HuH-7 (cell line): ENCODE results near the gene FCMR.

Experiments
- DNase-seq: peaks from one replicate; pipeline ENCODE4 v3.0.0; 2011; ENCODE audit warnings: low spot score

Gene FCMR

DNA sequence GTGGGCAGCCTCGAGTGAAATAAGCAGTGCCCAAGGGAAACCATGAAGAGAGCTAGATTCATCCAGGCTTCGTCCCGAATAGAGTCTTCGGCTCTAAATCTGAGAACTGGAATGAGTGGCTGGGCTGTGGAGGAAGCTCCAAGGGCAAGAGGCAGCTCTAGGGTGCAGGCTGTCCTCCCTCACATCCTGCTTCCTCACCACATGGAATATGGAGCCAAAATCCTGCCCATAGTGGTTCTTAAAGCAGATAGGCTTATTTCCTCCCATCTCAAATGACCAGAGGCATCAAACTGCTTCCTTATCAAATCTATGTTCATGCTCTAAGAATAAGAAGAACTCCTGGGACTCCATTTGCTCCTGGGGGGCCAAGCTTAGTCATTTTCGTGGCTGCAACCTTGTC lies 22.0 kb downstream of the FCMR start:
- no peak for DNase-seq

DNA sequence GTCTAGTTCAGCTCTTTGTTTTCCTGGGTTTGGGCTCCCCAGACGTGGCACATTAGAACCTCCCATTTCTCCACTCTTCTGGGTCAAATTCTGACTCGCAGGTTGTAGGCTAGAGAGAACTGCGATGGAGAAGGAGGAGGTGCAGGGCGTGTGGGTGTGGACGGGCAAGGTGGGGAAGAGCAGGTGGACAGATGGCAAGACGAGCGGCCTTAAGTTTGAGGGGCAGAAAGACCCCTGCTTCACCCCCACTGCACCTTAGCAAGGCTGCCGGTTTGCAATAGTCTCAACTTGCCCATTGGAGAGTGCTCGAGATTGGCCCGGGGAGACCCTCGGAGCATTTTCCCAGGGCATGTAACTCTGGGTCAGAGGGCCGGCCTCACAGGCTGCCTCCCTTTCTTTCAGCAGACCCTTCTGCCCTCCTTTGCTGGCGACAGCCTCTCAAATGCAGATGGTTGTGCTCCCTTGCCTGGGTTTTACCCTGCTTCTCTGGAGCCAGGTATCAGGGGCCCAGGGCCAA lies 22.8 kb downstream of the FCMR start:
- no peak for DNase-seq

DNA sequence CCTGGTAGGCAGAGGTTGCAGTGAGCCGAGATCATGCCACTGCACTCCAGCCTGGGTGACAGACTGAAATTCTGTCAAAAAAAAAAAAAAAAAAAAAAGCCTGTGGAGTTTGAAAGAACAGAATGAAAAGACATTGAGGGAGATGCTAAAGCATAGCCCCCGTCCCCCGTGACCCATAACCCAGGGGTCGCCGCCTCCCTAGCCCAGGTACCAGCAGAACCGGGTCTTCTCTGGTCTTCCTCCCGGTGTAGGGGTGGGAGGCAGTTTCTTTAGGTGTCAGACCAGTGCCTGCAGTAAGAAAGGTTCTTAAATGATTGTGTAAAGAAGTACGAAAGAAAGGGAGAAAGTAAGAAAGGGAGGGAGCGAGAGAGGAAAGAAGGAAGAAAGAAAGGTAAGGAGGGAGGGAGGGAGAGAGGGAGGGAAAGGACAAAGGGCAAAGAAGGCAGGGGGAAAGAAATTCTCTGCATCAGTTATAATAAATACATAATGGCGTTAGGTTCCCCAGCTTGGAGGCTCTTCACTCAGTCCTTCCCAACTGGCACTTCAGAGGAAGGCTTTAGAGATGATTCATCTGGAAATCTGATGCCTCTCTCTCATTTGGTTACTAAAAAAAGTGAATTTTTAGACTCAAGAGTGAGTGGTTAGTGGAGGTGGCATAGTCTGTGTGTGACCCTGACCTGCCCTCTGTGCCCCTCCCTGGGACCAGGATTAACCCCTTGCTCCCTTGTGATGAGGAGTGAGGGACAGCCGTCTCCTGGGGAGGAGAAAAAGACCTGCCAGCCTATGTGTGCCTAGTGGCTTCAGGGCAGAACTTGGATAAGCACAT lies 23.4 kb downstream of the FCMR start:
- no peak for DNase-seq

DNA sequence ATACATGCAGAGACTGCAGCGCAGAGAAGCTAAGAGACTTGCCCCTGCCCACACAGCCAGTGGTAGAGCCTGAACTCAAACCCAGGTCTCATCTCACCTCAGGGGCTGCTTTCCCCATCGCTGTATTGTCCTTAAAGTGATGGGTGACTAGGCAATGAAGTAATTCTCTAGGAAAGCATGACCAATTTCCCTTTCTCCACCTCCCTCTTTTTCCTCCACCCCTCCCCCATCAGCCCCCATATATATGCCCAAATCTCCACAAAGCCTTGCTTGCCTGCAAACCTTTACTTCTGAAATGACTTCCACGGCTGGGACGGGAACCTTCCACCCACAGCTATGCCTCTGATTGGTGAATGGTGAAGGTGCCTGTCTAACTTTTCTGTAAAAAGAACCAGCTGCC lies 24.6 kb downstream of the FCMR start, which contains the start of gene IL24:
IL24 (plus strand) TSS at position 269 of the 400 bp plus-strand sequence. CDS start 390 bp downstream, outside the sequence.
- DNase-seq: no peak

DNA sequence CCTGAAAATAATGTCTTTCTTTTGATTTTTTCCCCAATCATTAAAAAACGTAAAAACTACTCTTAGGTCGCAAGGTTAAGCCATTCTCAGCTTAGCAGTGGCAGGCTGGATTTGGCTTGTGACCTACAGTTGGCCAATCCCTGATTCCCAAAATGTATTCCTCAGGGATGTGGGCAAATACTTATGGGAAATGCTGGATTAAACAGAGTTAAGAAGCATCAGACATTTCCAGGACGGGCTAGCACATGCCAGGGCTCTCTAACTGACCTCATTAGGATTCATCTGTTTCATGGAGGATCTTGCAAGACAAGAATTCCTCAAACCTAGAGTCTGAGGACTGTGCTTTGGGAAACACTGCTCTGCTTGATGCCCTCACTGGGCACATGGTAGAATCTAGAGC lies 25.5 kb downstream of the FCMR start:
- DNase-seq: no peak

DNA sequence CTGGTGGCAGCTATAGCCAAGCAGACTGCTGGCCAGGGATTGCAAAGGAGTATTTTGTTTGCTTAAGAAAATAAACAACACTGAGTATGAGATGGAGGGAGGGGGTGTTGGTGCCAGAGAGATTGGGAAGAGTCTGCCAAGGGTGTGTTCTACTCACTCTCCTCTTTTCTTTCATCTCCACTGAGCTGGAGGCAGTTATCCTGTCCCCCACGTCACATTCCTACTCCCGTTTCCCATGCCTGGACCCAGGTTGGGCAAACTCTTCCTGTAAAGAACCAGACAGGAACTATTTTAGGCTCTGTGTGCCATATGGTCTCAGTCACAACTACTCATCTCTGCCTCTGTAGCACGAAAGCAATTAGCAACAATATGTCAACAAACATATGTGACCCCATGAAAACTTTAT lies 25.9 kb downstream of the FCMR start:
- no peak for DNase-seq

DNA sequence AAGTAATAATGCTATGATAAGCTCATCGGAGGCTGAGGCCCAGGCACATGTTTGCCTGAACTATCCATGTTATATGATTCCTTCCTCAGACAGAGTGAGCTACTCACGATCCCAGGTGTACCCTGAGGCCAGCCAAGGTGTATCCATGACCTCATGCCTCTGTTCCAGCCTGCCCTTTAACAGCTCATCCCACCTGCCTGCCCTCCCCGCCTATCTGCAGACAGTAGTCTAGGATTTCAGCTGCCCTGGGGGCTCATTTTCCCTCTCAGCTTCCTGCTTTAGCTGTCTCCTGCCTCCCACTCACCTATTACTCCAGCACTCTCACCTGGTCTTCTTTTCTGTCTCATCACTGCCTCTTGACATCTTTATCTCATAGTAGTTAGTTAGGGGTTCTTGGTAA lies 26.4 kb downstream of the FCMR start:
- DNase-seq: no peak

DNA sequence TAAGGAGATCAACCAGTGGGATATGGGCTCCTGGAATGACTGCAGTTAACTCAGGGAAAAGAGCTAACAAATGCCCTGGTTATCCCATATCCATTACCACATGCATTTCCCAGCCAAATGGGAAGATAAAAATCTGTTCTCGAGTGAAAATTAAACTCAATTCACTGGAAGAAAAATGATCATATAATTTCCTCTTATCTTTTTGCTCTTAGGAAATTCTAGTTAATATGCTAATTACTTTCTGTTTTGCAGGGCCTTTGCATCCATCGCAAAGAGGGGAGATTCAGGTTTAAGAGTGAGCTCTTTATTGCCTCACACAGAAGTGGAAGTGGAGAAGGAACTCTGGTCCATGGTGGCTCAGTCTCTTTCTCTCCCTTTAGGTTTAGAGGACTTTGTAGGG lies 28.4 kb downstream of the FCMR start:
- DNase-seq: no peak

DNA sequence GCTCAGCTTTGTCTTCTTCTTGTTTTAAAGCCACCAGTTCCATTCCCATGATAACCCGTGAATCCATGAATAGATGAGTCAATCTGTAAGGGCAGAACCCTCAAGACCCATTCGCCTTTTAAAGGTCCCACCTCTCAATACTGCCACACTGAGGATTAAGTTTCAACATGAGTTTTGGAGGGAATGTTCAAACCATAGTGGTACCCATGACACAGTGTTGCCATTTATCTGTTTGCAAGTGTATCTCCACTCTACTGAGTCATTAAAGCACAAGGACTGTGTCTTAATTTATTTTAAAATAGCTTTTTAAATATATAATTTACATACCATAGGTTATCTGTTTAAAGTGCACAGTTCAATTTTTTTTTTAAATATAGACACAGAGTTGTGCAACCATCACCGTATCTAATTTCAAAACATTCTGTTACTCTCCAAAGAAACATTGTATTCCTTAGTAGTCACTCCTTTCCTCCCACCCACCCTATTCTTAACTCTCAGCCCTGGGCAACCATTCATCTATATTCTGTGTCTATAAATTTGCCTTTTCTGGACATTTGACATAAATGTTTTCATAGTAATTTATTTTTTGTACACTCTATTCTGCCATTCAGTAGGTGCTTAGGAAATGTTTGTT lies 29.3 kb downstream of the FCMR start:
- DNase-seq: no peak

DNA sequence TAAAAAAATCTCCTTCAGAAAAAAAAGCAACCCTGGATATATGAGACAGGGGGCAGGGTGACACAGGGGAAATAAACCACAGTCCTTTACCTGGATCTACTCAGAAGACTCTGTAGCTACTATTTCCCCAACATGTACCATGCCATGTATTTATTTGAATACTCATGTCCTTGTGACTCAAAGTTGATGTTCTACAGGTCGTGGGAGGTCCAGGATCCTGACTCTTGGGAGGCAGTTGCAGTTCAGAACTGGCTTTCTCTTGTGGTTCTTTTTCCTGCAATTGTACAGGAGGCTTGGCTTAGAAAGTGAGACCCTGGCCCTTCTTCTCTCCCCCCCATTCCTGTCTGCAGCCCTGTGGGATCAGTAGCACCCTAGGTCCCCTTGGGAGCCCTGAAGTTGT lies 30.3 kb downstream of the FCMR start:
- no peak for DNase-seq

DNA sequence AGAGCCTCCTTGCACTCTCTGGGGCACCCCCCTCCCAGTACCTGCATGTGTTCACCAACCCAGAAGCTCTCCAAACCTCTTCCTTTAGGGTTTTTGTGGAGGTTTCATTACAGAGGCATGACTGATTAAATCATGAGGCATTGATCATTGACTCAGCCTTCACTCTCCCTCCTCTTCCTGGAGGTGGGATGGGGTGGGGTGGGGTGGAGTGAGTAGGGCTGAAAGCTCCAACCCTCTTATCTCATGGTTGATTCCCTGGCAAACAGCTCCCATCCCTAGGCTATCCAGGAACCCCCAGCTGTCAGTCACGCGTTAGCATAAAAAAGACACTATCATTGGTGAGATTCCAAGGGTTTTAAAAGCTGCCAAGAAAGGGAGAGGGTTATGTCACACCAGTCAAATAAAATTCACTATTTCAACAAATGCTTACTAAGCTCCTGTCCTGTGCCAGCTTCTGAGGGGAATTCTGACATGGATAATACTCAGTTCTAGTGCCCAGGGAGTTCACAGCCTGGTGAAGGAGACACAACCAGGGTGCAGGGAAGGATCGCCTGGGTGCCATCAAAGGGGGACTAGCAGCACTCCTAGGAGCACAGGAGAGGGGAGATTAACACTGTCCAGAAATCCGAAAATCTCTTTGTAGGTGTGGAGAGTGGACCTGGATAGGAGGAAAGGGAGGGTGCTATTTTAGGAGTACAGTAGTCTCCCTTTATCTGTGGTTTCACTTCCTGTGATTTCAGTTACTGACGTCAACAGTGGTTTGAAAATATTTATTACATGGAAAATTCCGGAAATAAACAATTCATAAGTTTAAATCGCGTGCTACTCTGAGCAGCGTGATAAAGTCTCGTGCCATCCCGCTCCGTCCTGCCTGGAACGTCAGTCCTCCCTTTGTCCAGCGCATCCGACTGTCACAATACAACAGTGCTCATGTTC lies 31.3 kb downstream of the FCMR start:
- DNase-seq: no peak

DNA sequence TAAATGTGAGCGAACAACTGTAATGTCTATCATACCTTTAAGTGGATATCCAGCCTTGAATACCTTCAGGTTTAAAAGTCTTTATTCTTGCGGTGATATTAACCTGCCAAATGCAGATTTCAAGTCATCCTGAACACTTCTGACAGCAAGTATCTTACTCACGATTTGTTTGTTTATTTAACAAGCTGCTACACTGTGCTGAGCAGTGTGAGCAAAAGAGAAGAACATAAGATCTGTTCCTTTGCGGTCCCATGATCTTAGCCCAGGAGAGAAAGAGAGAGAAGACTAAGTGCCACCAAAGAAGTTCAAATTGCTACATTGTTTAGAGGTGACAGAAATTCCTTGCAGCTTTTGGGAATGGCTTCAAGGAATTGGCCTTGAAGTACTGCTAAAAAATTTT lies 34.0 kb downstream of the FCMR start:
- DNase-seq: no peak

DNA sequence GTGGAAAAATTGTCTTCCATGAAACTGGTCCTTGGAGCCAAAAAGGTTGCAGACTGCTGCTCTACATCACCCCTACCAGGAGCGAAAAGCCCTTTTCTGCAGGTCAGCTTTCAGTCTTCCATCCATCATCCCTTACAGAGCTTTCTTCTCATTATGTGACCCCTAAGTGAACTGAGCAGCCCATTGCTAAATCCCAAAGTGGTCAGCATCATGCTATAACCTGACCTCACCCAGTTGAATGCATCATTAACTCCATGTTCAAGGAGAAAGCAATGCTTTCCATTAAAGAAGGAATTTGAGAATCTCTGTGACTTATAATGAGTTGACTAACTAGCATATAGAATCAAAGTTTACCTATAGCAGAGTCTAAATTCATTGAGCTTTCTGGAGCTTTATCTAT lies 34.9 kb downstream of the FCMR start:
- DNase-seq: no peak

DNA sequence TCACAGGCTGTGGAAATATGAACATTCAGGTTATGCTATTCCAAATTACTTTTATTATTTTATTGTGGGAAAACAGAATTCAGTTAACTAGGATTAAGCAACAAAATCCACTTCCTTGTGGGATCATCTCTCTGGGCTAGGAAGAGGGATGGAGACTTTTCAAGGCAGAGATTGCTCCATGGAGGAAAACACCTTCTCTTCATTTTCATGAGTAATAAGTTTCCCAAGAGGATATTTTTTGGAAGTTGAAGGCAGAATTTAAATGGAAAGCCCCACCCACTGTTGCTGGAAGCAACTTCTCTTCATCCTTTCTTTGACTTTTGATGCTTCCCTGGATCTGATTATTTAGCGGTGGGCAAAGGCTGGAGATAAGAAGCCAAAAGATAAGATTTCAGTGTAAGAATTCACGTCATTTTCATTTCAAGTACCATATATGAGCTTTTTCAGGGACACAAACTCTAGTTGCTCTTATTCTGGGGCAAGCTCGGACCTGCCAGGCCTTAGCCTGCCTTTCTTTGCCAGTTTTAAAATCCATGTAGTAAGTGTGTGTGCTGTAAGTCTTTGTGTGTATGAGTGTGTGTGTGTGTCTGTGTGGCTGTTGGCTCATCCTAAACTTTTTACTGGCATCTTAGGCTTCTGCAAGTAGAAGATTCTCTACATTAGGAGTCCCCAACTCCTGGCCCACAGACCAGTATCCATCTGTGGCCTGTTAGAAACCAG lies 36.2 kb downstream of the FCMR start:
- DNase-seq: no peak

DNA sequence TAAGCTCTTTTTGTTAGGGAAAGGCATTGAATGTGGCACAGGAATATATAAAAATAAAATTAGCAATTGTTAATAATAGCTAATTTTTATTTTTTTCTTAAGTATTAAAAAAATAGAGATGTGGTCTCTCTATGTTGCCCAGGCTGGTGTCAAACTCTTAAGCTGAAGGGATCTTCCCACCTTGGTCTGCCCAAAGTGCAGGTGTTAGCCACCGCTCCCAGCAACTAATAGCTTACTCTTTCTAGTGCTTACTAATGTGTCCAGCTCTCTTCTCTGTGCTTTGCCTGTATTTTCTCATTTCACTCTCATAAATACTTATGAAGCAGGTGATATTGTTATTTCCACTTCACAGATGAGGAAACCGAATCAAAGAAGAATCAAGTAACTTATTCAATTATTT lies 37.9 kb downstream of the FCMR start:
- no peak for DNase-seq

DNA sequence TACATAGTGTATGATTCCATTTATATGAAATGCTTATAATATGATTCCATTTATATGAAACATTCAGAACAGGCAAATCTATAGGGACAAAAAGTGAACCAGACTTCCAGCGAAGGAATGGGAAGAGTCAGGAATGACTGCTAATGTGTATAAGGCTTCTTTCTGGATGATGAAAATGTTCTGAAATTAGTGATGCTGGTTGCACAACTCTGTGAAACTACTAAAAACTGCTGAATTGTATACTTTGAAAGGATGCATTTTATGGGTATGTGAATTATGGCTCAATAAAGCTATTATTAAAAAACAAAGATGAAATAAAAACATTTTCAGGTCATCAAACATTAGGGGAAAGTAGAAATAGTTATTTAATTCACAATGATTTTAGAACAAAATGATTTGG lies 38.6 kb downstream of the FCMR start:
- DNase-seq: no peak

DNA sequence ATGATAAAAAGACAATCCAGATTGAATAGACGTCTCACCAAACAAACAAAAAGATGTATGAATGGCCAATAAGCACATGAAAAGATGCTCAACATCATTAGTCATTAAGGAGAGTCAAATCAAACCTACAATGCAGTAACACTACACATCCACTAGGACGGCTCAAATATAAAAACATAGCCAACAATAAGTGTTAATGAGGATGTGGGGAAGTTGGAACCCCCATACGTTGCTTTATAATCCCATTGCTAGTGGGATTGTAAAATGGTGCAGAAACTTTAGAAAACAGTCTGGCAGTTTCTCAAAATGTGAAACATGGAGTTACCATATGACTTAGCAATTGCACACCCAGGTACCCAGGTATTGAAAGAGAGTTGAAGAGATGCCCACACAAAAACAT lies 39.2 kb downstream of the FCMR start:
- DNase-seq: no peak

DNA sequence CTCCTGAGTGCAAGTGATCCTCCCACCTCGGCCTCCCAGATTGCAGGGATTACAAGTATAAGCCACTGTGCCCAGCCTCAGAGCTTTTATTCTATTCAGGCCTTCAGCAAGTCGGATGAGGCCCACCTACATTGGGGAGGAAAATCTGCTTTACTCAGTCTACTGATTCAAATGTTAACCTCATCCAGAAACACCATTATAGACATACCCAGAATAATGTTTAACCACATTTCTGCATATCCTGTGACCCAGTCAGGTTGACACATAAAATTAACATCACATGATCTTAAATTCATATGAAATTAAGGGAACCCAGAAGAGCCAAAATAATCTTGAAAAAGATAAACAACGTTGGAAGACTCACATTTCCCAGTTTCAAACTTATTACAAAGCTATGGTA lies 41.4 kb downstream of the FCMR start:
- no peak for DNase-seq

DNA sequence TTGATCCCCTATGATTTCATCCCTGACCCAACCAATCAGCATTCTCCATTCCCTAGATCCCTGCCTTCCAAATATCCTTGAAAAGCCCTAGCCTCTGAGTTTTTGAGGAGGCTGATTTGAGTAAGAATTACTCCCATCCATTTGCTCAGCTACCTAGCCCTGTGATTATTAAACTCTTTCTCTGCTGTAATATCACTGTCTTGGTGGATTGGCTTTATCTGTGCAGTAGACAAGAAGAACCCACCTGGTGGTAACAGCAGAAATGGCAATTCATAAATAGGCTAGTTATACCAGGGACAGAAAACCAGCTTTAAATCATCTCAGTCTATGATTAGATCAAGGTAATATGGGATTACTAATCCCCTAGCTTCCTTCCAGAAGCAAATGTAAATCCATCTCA lies 43.3 kb downstream of the FCMR start:
- DNase-seq: no peak

DNA sequence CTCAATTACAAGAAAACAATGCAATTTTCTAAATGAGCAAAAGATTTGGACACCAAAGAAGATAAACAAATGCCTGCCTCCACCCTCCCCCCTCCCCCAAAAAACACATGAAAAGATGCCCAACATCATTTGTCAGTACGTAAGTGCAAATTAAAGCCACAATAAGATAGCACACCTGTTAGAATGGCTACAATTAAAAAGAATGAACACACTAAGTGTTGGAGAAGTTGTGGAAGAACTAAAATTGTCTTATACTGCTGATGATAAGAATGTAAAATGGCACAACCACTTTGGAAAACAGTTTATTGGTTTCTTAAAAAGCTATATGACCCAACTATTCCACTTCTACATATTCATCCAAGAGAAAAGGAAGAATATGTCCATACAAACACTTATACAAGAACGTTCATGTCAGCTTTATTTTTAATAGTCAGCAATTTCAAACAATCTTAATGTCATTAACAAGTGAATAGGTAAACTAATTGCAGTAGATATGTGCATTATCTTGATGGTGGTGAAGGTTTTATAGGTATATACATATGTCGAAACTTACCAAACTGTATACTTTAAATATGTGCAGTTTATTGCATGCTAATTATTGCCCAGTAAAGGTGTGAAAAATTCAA lies 45.9 kb downstream of the FCMR start:
- DNase-seq: no peak

DNA sequence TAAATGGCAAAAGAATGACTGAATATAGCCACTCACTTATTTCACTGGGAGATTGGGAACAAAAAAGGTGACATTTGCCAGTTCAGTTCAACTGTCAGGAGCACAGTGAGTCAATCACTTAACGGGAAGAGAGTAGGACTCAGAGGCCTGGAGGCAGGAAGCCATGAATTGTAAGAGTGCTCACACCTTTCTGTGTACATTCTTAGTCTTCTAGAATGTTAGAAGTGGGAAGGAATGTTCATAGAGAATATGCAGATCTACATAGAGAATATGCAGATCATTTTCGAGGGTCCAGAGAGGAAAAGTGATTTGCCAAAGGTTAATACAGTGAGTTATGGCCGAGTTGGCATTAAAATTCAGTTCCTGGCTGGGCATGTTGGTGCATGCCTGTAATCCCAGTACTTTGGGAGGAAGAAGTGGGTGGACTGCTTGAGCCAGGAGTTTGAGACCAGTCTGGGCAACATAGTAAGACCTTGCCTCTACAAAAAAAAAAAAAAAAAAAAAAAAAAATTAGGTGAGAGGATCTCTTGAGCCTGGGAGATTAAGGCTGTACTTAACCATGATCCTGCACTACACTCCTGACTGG lies 48.0 kb downstream of the FCMR start:
- DNase-seq: no peak
